HG03342 (cell line): ENCODE data around the gene TBCA.

Experiments used
- ATAC-seq: cut with Tn5 transposase; IDR thresholded peaks from one replicate; pipeline ENCODE4 v1.9.1; 2021; ENCODE audit warnings: mild to moderate bottlenecking, moderate library complexity; ENCODE audit not compliant: unreplicated experiment

The TBCA gene

GRCh38 chr5:77644371-77645157 is 131.6 kb downstream of the TBCA start:
- ATAC-seq = no peak

GRCh38 chr5:77643654-77644370 is 132.3 kb downstream of the TBCA start:
- ATAC-seq = no peak

GRCh38 chr5:77642738-77643653 is 133.1 kb downstream of the TBCA start:
- ATAC-seq = no peak

DNA sequence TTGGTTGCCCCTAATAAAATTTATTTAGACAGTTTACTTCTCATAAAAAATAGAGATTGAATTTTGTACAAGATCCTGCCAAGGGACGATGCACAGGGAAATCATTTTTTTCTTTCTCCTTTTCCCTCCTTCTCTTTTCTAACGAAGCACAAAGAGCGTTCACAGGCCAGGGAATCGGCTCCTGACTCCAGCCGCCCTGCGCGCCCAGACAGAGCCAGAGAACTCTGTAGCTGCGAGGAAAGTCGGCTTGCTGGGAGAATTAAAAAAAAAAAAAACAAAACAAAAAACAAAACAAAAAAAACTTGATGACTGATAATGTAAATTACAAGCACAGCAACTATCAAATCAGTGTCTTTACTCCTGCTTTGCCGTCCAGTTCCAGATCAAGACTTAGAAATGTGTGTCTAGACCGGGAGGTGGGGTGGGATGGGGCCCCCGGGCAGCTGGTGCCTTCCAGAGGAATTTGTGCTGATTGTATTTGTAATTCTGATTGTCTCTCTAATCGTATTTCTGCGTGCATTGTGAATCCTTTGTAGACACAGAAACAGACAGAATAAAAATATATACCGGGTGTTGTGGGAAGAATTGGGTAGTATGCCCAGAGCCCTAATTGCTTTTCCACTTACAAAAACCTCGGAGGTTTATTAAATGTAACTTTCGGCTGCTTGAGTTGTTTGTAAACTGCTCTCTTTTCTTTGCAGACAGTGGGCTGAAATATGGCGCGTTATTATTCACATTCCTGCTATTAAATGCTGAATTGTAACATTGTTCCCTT is 134.0 kb downstream of the TBCA start:
- no peak for ATAC-seq

DNA sequence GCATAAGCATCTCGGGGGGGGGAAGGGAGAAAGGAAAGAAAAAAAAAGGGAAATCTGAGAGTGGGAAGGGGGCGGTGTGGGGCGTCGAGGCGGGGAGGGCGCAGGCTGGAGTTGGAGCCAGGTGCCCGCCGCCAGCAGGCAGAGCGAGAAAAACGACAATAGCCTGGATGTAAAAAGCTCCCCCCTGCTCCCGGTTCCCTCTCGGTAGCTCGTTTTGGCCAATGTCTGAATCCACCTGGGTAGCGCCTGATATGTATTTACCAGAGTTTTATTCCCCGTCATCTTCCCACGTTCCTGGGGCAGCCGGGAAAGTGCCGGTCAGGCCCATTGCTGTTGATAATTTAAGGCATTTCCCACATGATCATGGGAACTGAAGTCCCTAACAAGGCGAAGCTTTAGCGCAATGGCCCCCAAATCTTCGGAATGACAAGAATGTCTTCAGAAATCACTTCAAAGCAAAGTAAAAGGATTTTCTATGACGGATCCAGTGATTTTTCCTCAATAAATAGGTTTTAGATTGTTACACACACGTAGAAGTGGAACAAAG is 134.7 kb downstream of the TBCA start:
- no peak for ATAC-seq
